ENCODE measurements around the gene ANKRD33. TPM values are rescaled to one million over a fixed set of nuclear protein-coding genes. Genes with fewer than 3 reads are reported as not detected.

The ANKRD33 gene
- total RNA-seq, 5 donors from 2014 or later (not counting 1 experiment from before 2014, with no cell fraction given) = not detected

DNA sequence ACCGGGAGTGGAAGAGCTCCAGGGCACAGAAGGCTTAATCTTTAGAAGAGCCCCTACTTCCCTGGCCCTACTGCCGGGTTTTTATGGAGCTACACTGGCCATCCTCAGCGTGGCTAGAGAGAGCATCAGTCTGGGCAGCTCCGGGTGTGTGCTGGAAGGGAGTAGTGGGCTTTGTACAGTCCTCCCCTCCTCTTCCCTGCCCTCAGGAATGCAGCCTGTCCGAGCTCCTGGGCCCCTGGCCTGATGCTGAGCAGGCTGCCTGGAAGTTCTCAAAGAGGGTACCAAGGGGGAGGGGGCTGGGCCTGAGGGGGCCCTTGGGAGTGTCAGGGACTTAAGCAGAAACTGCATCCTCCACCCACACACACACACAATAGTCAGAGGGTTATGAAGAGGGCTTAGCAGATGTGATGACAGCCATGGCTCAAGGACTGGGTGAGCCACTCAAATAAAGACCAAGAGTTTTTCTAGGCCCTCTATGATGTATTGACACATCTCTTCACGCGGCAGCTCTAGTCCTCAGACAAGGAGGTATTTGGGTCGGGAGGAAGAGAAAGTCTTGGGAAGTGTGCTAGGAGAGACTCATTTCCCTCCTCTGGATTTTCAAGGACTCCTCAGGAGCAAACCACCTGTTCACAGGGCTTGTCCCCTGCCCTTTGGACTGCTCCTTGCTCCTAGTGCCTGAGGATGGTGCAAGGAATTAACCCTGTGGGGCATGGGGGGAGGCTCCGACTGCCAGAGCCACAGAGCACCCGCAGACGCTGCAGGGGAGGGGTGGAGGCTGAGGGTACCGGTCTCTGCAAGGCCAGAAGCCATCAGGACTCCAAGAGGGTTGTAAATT lies 22.9 kb upstream of the ANKRD33 start:
- peaks cover 0 to 25% (median 19%) of the 10 kb centered on the region in 3 donors for H3K4me1 Mint-ChIP-seq
- no peaks in the 10 kb centered on the region for H3K36me3 ChIP-seq (ENCODE audit: control insufficient read depth in 2 of 2, extremely low read depth in 1 of 2, insufficient read depth in 1 of 2, low read length in 1 of 2)
- H3K4me1 ChIP-seq (ENCODE audit: control insufficient read depth in 1 of 2, extremely low read depth in 1 of 2, insufficient read depth in 2 of 2, low read length in 2 of 2) = peaks cover 2 to 28% of the 10 kb centered on the region in 2 experiments
- H3K27ac ChIP-seq (ENCODE audit: low read length) = no peak overlapping the region
- 94% methylated on average over 6 of the region's 12 CpGs for WGBS (ENCODE audit: insufficient coverage)
- POLR2A ChIA-PET = no interaction called here
- H3K27me3 ChIP-seq (replicated peaks in 1 of 2; ENCODE audit: control insufficient read depth in 2 of 2, extremely low read depth in 1 of 2, insufficient read depth in 2 of 2, low read length in 1 of 2) = peaks cover 0 to 83% of the 10 kb centered on the region in 2 experiments
- peak overlapping the region; percentile 39 to 58 (median 50) for H3K4me3 Mint-ChIP-seq
- peaks cover 62 to 68% of the 10 kb centered on the region in 2 donors for H3K27me3 Mint-ChIP-seq
- H3K27ac Mint-ChIP-seq = no peak overlapping the region
- no peaks in the 10 kb centered on the region for H3K9me3 Mint-ChIP-seq
- CTCF ChIA-PET = interaction anchor here in 1 of 2 donors (0.5 to 2.2 kb wide), 2 partner anchors 10 to 1335 kb away, joined by 3 to 10 read pairs; no protein-coding TSS in a partner anchor
- no peak for DNase-seq
- H3K9me3 ChIP-seq = no peaks in the 10 kb centered on the region
- H3K4me3 ChIP-seq (ENCODE audit: control insufficient read depth in 1 of 2, extremely low read depth in 1 of 2, low read length in 1 of 2) = peak overlapping the region in 1 of 2 donors; percentile 71
- no peak for ATAC-seq (replicated peaks in 1 of 4)
- H3K36me3 Mint-ChIP-seq = no peaks in the 10 kb centered on the region

DNA sequence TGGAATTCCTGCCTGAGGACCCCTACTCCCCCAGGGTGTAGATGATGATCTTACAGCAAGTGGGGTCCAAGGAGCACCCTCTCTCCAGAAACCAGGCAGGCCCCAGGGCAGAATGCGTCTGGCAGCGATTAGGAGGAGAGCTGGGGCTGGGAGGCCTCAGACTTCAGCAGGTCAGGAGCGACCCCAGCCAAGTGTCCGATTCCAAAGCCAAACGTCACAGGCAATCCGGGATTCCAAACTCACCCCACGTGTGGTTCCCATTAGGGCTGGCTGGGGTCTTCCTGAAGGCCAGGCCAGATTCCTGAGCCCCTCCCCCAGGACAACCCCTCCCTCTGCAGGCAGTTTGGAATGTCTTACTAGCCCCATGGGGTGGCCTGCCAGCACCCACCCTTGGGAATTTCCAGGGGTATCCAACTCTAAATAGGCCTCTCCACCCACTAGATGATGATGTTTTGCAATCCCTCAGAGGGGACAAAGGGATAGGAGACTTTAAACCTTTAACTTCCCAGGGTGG lies 22.1 kb upstream of the ANKRD33 start:
- ChIA-PET POLR2A (no interaction called here), CTCF (no interaction called here)
- H3K27ac Mint-ChIP-seq = no peak overlapping the region
- no peak overlapping the region for H3K4me3 Mint-ChIP-seq
- no peaks in the 10 kb centered on the region for H3K36me3 Mint-ChIP-seq
- no peak overlapping the region for H3K4me3 ChIP-seq (ENCODE audit: control insufficient read depth in 1 of 2, extremely low read depth in 1 of 2, low read length in 1 of 2)
- peaks cover 0 to 89% of the 10 kb centered on the region in 2 experiments for H3K27me3 ChIP-seq (replicated peaks in 1 of 2; ENCODE audit: control insufficient read depth in 2 of 2, extremely low read depth in 1 of 2, insufficient read depth in 2 of 2, low read length in 1 of 2)
- H3K9me3 Mint-ChIP-seq = no peaks in the 10 kb centered on the region
- WGBS (ENCODE audit: insufficient coverage) = 89% methylated on average over 7 of the region's 7 CpGs
- ATAC-seq (replicated peaks in 1 of 4) (no peak), DNase-seq (no peak)
- no peaks in the 10 kb centered on the region for H3K9me3 ChIP-seq
- H3K36me3 ChIP-seq (ENCODE audit: control insufficient read depth in 2 of 2, extremely low read depth in 1 of 2, insufficient read depth in 1 of 2, low read length in 1 of 2) = no peaks in the 10 kb centered on the region
- peaks cover 2 to 28% of the 10 kb centered on the region in 2 experiments for H3K4me1 ChIP-seq (ENCODE audit: control insufficient read depth in 1 of 2, extremely low read depth in 1 of 2, insufficient read depth in 2 of 2, low read length in 2 of 2)
- peaks cover 66 to 76% of the 10 kb centered on the region in 2 donors for H3K27me3 Mint-ChIP-seq
- H3K4me1 Mint-ChIP-seq = peaks cover 0 to 29% (median 19%) of the 10 kb centered on the region in 3 donors
- no peak overlapping the region for H3K27ac ChIP-seq (ENCODE audit: low read length)

DNA sequence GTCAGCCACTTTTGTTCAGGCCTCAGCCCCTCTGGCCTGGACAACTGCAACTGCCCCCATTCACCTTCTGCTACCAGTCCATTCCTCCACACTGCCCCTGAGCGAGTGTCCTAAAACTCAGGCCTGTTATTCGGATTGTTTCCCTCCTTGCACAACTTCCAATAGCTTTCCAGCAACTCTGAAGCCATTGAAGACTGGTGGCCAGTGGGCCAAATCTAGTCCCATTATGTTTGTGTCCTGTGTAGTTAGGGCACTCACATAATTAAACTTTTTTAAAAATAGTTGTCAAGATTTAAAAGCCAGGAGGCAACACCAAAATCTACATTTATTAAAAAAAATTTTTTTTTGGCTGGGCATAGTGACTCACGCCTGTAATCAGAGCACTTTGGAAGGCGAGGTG lies 21.6 kb upstream of the ANKRD33 start:
- ChIA-PET CTCF (no interaction called here), POLR2A (no interaction called here)
- Mint-ChIP-seq H3K4me1 (peaks cover 0 to 29% (median 19%) of the 10 kb centered on the region in 3 donors), H3K9me3 (no peaks in the 10 kb centered on the region), H3K4me3 (no peak overlapping the region), H3K27me3 (peaks cover 67 to 81% of the 10 kb centered on the region in 2 donors), H3K36me3 (no peaks in the 10 kb centered on the region), H3K27ac (no peak overlapping the region)
- DNase-seq (no peak), ATAC-seq (replicated peaks in 1 of 4) (no peak)
- no peaks in the 10 kb centered on the region for H3K36me3 ChIP-seq (ENCODE audit: control insufficient read depth in 2 of 2, extremely low read depth in 1 of 2, insufficient read depth in 1 of 2, low read length in 1 of 2)
- peaks cover 0 to 89% of the 10 kb centered on the region in 2 experiments for H3K27me3 ChIP-seq (replicated peaks in 1 of 2; ENCODE audit: control insufficient read depth in 2 of 2, extremely low read depth in 1 of 2, insufficient read depth in 2 of 2, low read length in 1 of 2)
- peaks cover 2 to 28% of the 10 kb centered on the region in 2 experiments for H3K4me1 ChIP-seq (ENCODE audit: control insufficient read depth in 1 of 2, extremely low read depth in 1 of 2, insufficient read depth in 2 of 2, low read length in 2 of 2)
- no peak overlapping the region for H3K27ac ChIP-seq (ENCODE audit: low read length)
- H3K4me3 ChIP-seq (ENCODE audit: control insufficient read depth in 1 of 2, extremely low read depth in 1 of 2, low read length in 1 of 2) = no peak overlapping the region
- 100% methylated on average over 1 of the region's 4 CpGs for WGBS (ENCODE audit: insufficient coverage)
- no peaks in the 10 kb centered on the region for H3K9me3 ChIP-seq

DNA sequence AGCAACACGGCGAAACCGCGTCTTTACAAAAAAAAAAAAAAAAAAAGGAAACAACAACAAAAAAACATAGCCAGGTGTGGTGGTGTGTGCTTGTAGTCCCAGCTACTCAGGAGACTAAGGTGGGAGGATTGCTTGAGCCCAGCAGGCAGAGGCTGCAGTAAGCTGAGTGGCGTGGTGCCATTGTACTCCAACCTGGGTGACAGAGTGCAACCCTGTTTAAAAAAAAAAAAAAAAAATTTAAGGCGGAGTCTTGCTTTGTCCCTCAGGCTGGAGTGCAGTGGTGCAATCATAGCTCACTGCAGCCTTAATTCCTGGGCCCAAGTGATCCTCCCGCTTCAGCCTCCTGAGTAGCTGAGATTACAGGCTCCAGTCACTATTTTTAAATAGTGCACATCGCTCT lies 21.1 kb upstream of the ANKRD33 start:
- POLR2A ChIA-PET = interaction anchor here in 1 of 2 donors (0.6 kb wide), 1 partner anchor 86 kb away, joined by 4 read pairs; no protein-coding TSS in a partner anchor
- Histone ChIP-seq H3K27ac (ENCODE audit: low read length) (no peak overlapping the region), H3K36me3 (ENCODE audit: control insufficient read depth in 2 of 2, extremely low read depth in 1 of 2, insufficient read depth in 1 of 2, low read length in 1 of 2) (no peaks in the 10 kb centered on the region), H3K9me3 (no peaks in the 10 kb centered on the region), H3K27me3 (replicated peaks in 1 of 2; ENCODE audit: control insufficient read depth in 2 of 2, extremely low read depth in 1 of 2, insufficient read depth in 2 of 2, low read length in 1 of 2) (peaks cover 0 to 92% of the 10 kb centered on the region in 2 experiments), H3K4me3 (ENCODE audit: control insufficient read depth in 1 of 2, extremely low read depth in 1 of 2, low read length in 1 of 2) (no peak overlapping the region), H3K4me1 (ENCODE audit: control insufficient read depth in 1 of 2, extremely low read depth in 1 of 2, insufficient read depth in 2 of 2, low read length in 2 of 2) (peaks cover 2 to 28% of the 10 kb centered on the region in 2 experiments)
- no peak overlapping the region for H3K4me3 Mint-ChIP-seq
- no peak overlapping the region for H3K27ac Mint-ChIP-seq
- H3K36me3 Mint-ChIP-seq = no peaks in the 10 kb centered on the region
- CTCF ChIA-PET = no interaction called here
- DNase-seq = no peak
- peaks cover 63 to 81% of the 10 kb centered on the region in 2 donors for H3K27me3 Mint-ChIP-seq
- H3K9me3 Mint-ChIP-seq = no peaks in the 10 kb centered on the region
- WGBS (ENCODE audit: insufficient coverage) = 82% methylated on average over 3 of the region's 8 CpGs
- peaks cover 0 to 29% (median 19%) of the 10 kb centered on the region in 3 donors for H3K4me1 Mint-ChIP-seq
- ATAC-seq (replicated peaks in 1 of 4) = no peak

DNA sequence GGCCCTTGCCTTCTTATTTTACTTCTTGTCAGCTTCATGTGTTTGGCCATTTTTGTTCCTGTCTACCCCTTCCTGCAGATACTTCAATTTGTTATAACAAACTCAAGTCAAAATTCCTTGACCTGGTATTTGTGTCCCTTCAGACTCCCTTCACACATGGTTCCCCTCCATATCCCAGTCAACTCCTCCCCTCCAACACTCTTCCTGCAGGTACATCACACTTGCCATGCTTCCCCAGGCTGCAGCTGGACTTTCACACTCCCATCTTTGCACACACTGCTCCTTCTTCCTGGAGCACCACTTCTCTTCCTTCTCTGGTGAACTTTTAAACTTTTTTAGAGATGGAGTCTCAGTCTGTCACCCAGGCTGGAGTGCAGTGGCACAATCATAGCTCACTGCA lies 20.5 kb upstream of the ANKRD33 start:
- Mint-ChIP-seq H3K9me3 (no peaks in the 10 kb centered on the region), H3K27me3 (peaks cover 57 to 76% of the 10 kb centered on the region in 2 donors), H3K4me1 (peaks cover 0 to 29% (median 19%) of the 10 kb centered on the region in 3 donors), H3K27ac (peak overlapping the region in 1 of 2 donors; percentile 33), H3K4me3 (no peak overlapping the region), H3K36me3 (no peaks in the 10 kb centered on the region)
- Histone ChIP-seq H3K9me3 (no peaks in the 10 kb centered on the region), H3K4me1 (ENCODE audit: control insufficient read depth in 1 of 2, extremely low read depth in 1 of 2, insufficient read depth in 2 of 2, low read length in 2 of 2) (peaks cover 2 to 28% of the 10 kb centered on the region in 2 experiments), H3K27me3 (replicated peaks in 1 of 2; ENCODE audit: control insufficient read depth in 2 of 2, extremely low read depth in 1 of 2, insufficient read depth in 2 of 2, low read length in 1 of 2) (peaks cover 0 to 92% of the 10 kb centered on the region in 2 experiments), H3K27ac (ENCODE audit: low read length) (no peak overlapping the region), H3K36me3 (ENCODE audit: control insufficient read depth in 2 of 2, extremely low read depth in 1 of 2, insufficient read depth in 1 of 2, low read length in 1 of 2) (no peaks in the 10 kb centered on the region), H3K4me3 (ENCODE audit: control insufficient read depth in 1 of 2, extremely low read depth in 1 of 2, low read length in 1 of 2) (no peak overlapping the region)
- ChIA-PET CTCF (no interaction called here), POLR2A (interaction anchor here in 1 of 2 donors (0.6 kb wide), 1 partner anchor 87 kb away, joined by 4 read pairs; no protein-coding TSS in a partner anchor)
- ATAC-seq (replicated peaks in 1 of 4) (no peak), DNase-seq (no peak)

DNA sequence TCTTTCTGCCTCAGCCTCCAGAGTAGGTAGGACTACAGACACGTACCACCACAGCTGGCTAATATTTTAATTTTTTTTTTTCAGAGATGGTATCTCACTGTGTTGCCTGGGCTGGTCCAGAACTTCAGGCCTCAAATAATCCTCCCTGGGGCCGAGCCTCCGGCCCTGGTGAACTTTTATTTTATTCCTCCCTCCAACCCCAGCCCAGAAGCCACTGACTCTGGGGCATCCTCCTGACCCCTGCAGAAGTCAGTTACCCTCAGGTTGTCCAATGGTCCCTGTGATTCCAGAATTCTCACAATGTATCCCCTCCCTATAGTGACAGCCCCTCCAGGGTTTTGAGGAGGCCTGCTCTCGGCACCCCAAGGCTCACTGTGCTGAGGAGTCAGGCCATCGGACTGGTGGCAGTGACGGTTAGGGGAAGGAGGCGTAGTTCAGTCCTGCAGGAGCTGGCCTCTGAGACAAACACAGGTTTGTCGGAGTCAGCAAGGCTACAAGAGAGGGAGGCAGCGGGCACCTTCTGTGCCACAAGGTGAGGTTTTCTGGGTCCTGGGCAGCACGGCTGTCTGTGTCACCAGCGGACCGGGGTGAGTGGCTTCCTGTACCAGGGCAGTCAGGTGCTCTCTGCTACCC lies 20.0 kb upstream of the ANKRD33 start:
- ATAC-seq (replicated peaks in 1 of 4) = no peak
- WGBS (ENCODE audit: insufficient coverage) = 89% methylated on average over 11 of the region's 12 CpGs
- Histone ChIP-seq H3K36me3 (ENCODE audit: control insufficient read depth in 2 of 2, extremely low read depth in 1 of 2, insufficient read depth in 1 of 2, low read length in 1 of 2) (no peaks in the 10 kb centered on the region), H3K9me3 (no peaks in the 10 kb centered on the region), H3K4me1 (ENCODE audit: control insufficient read depth in 1 of 2, extremely low read depth in 1 of 2, insufficient read depth in 2 of 2, low read length in 2 of 2) (peaks cover 2 to 28% of the 10 kb centered on the region in 2 experiments), H3K27ac (ENCODE audit: low read length) (no peak overlapping the region), H3K4me3 (ENCODE audit: control insufficient read depth in 1 of 2, extremely low read depth in 1 of 2, low read length in 1 of 2) (no peak overlapping the region), H3K27me3 (replicated peaks in 1 of 2; ENCODE audit: control insufficient read depth in 2 of 2, extremely low read depth in 1 of 2, insufficient read depth in 2 of 2, low read length in 1 of 2) (peaks cover 0 to 86% of the 10 kb centered on the region in 2 experiments)
- Mint-ChIP-seq H3K27ac (no peak overlapping the region), H3K36me3 (no peaks in the 10 kb centered on the region), H3K27me3 (peaks cover 54 to 72% of the 10 kb centered on the region in 2 donors), H3K4me3 (peak overlapping the region in 1 of 3 donors; percentile 67), H3K9me3 (no peaks in the 10 kb centered on the region), H3K4me1 (peaks cover 0 to 29% (median 19%) of the 10 kb centered on the region in 3 donors)
- ChIA-PET CTCF (no interaction called here), POLR2A (no interaction called here)
- DNase-seq = no peak
